ENCODE measurements around the gene STXBP5. TPM values are rescaled to one million over a fixed set of nuclear protein-coding genes. Genes with fewer than 3 reads are reported as not detected.

The STXBP5 gene
- total and polyA plus RNA-seq, 2 experiments from 2014 or later, result 11.1 to 30.3 TPM

GRCh38 chr6:147434516-147434915, 230.3 kb downstream of the STXBP5 start:
- no peaks in the 10 kb centered on the region for H3K9me2 ChIP-seq (replicated peaks; ENCODE audit: insufficient read depth)
- H3K9me3 ChIP-seq (ENCODE audit: low read depth), result no peaks in the 10 kb centered on the region
- H3K27ac ChIP-seq, result no peak overlapping the region
- H3K4me3 ChIP-seq, result no peak overlapping the region
- H3K4me1 ChIP-seq (ENCODE audit: insufficient read depth), result no peaks in the 10 kb centered on the region
- no peak overlapping the region for H2AFZ ChIP-seq
- peak; percentile 15 for DNase-seq (ENCODE audit: low spot score)
- no peaks in the 10 kb centered on the region for H3K36me3 ChIP-seq (replicated peaks; ENCODE audit: insufficient read depth, low read depth)
- no peaks in the 10 kb centered on the region for H4K20me1 ChIP-seq (ENCODE audit: insufficient read depth, poor library complexity, severe bottlenecking)
- WGBS (ENCODE audit: low lambda C conversion rate, missing lambda C conversion rate), result 48% methylated on average over 4 of the region's 4 CpGs
- TF ChIP-seq CTCF (IDR thresholded peaks at IDR 0.05; ENCODE audit: poor library complexity), result no peak
- H3K27me3 ChIP-seq, result no peaks in the 10 kb centered on the region
- no peaks in the 10 kb centered on the region for H3K79me2 ChIP-seq
- H3K4me2 ChIP-seq, result no peak overlapping the region

- WGBS (ENCODE audit: low lambda C conversion rate, missing lambda C conversion rate), result 60% methylated on average over 3 of the region's 3 CpGs
- Histone ChIP-seq H2AFZ (no peak overlapping the region), H3K4me2 (no peak overlapping the region), H3K79me2 (no peaks in the 10 kb centered on the region), H3K4me3 (no peak overlapping the region), H3K27me3 (no peaks in the 10 kb centered on the region), H4K20me1 (ENCODE audit: insufficient read depth, poor library complexity, severe bottlenecking) (no peaks in the 10 kb centered on the region), H3K27ac (no peak overlapping the region), H3K36me3 (replicated peaks; ENCODE audit: insufficient read depth, low read depth) (no peaks in the 10 kb centered on the region), H3K9me3 (ENCODE audit: low read depth) (no peaks in the 10 kb centered on the region), H3K4me1 (ENCODE audit: insufficient read depth) (no peaks in the 10 kb centered on the region), H3K9me2 (replicated peaks; ENCODE audit: insufficient read depth) (no peaks in the 10 kb centered on the region)
- TF ChIP-seq EZH2 (IDR thresholded peaks at IDR 0.05; ENCODE audit: borderline replicate concordance), result no peak
- no peak for TF ChIP-seq EZH2phosphoT487 (IDR thresholded peaks at IDR 0.05; ENCODE audit: low read depth, severe bottlenecking, unreplicated experiment)
- no peak for TF ChIP-seq CTCF (IDR thresholded peaks at IDR 0.05; ENCODE audit: poor library complexity)
- DNase-seq (ENCODE audit: low spot score), result no peak
Observed at GRCh38 chr6:147437615-147438014, 233.4 kb downstream of the STXBP5 start.

GRCh38 chr6:147438758-147439528, 234.7 kb downstream of the STXBP5 start:
- H4K20me1 ChIP-seq (ENCODE audit: insufficient read depth, poor library complexity, severe bottlenecking), result no peaks in the 10 kb centered on the region
- H3K9me3 ChIP-seq (ENCODE audit: low read depth), result no peaks in the 10 kb centered on the region
- no peak overlapping the region for H3K4me3 ChIP-seq
- H3K36me3 ChIP-seq (replicated peaks; ENCODE audit: insufficient read depth, low read depth), result no peaks in the 10 kb centered on the region
- no peak overlapping the region for H3K27ac ChIP-seq
- no peak for DNase-seq (ENCODE audit: low spot score)
- H3K4me2 ChIP-seq, result no peak overlapping the region
- H3K9me2 ChIP-seq (replicated peaks; ENCODE audit: insufficient read depth), result no peaks in the 10 kb centered on the region
- no peaks in the 10 kb centered on the region for H3K79me2 ChIP-seq
- no peaks in the 10 kb centered on the region for H3K4me1 ChIP-seq (ENCODE audit: insufficient read depth)
- no peaks in the 10 kb centered on the region for H3K27me3 ChIP-seq
- TF ChIP-seq EZH2 (IDR thresholded peaks at IDR 0.05; ENCODE audit: borderline replicate concordance) (no peak), EZH2phosphoT487 (IDR thresholded peaks at IDR 0.05; ENCODE audit: low read depth, severe bottlenecking, unreplicated experiment) (no peak), CTCF (IDR thresholded peaks at IDR 0.05; ENCODE audit: poor library complexity) (no peak)
- no peak overlapping the region for H2AFZ ChIP-seq
- WGBS (ENCODE audit: low lambda C conversion rate, missing lambda C conversion rate), result 77% methylated on average over 9 of the region's 9 CpGs

Small RNA genes within 50 kb of the gene (small RNA-seq; reads per million reads assigned to genes)
- gene AL355365.1, result not detected

All from hepatocyte (in vitro differentiated cells).